Gastrocnemius medialis (tissue), 4 donors: ENCODE results near the gene ROBO1. TPM values are rescaled to one million over a fixed set of nuclear protein-coding genes. Genes with fewer than 3 reads are reported as not detected.

Experiments used
- ATAC-seq, 2 donors: fragments of 150-250 bp; one replicate each; pipeline ENCODE4 v1.9.1; 2016
- DNase-seq, 2 donors: peaks; one replicate each; pipeline ENCODE4 v3.0.0-alpha.2; 2019
- H3K27ac ChIP-seq, 4 donors: fragments of 200-600 bp; sonication (generic); 1 replicate in 1 of 4; 2 replicates in 3 of 4; pipeline ENCODE4 v1.5.1; 2016 to 2018; ENCODE audit warnings: mild to moderate bottlenecking in 2 of 4, moderate library complexity in 1 of 4
- H3K27me3 ChIP-seq, 3 donors: fragments of 200-600 bp; sonication (generic) in 2 of 3; 1 replicate in 1 of 3; 2 replicates in 2 of 3; pipeline versions ENCODE4 v1.5.1 to v1.6.0; 2016 to 2019; ENCODE audit warnings: mild to moderate bottlenecking in 1 of 3, moderate library complexity in 1 of 3
- H3K36me3 ChIP-seq, 2 donors: fragments of 200-600 bp; sonication (generic) in 1 of 2; one replicate each; pipeline ENCODE4 v1.5.1; 2017 to 2018
- H3K4me1 ChIP-seq, 2 donors: fragments of 200-600 bp; sonication (generic) in 1 of 2; one replicate each; pipeline ENCODE4 v1.5.1; 2016 to 2017; ENCODE audit warnings: mild to moderate bottlenecking in 2 of 2
- H3K4me3 ChIP-seq, 4 donors: fragments of 200-600 bp; sonication (generic) in 3 of 4; 1 replicate in 1 of 4; 2 replicates in 3 of 4; pipeline ENCODE4 v1.5.1; 2016 to 2019; ENCODE audit warnings: mild to moderate bottlenecking in 2 of 4
- H3K9me3 ChIP-seq, 3 donors: fragments of 200-600 bp; sonication (generic) in 2 of 3; 1 replicate in 1 of 3; 2 replicates in 2 of 3; pipeline ENCODE4 v1.5.1; 2016 to 2019
- POLR2A ChIP-seq, 2 donors: fragments of 450-650 bp; IDR thresholded peaks; one replicate each; pipeline ENCODE4 v1.6.1; 2017; ENCODE audit warnings: antibody characterized with exemption in 2 of 2, mild to moderate bottlenecking in 2 of 2, moderate library complexity in 2 of 2
- in situ Hi-C, 4 donors: fragments of 200-750 bp; cut with MboI; loops; one replicate each; pipeline versions ENCODE4 v1.15.0 to v1.8.0; 2017; ENCODE audit warnings: low sequenced_read_pairs in 4 of 4
- intact Hi-C: fragments of 100-400 bp; cut with DNase I; formaldehyde crosslinking; loops from one replicate; pipeline ENCODE4 v1.15.1; 2023; ENCODE audit warnings: low total_unique reads
- total RNA-seq, 4 donors: library from RNA; depleted of rRNA; stranded (reverse); fragments of >200 nt; gene quantifications; one replicate each; pipeline versions ENCODE4 v1.1.0 to v1.2.3, GENCODE V29; 2016
- TF ChIP-seq, protein P1 (sequence below), 5 experiments: fragments of 450-650 bp in 3 of 5; fragments of 200-600 bp in 2 of 5; sonication (generic) in 2 of 5; IDR thresholded peaks in 4 of 5; conservative IDR thresholded peaks in 1 of 5; 1 replicate in 4 of 5; 2 replicates in 1 of 5; pipeline ENCODE4 v1.5.1; 2016 to 2019; ENCODE audit warnings: antibody characterized with exemption in 5 of 5, mild to moderate bottlenecking in 3 of 5, moderate library complexity in 3 of 5

ROBO1 gene
- total RNA-seq, 4 donors from 2014 or later: 4.2 to 16.0 (median 9.5) TPM

DNA sequence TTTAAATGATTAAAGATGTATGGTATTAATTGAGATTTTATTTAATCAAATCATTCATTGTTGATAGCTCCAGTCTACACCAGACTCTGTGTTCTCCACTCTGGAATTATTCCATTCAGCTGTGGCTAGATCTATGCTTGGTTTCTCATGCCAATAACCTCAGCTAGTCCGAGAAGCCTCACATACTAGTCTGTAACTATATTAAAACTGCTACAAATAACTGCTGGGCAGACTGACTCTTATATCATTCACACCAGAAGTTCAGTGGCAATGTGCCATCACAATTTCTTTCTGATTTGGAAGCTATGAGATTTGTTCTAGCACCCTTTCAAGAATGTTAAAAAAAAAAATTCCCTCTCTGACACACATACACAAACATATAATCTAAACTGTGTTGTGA is 947.3 kb downstream of the ROBO1 start:
- DNase-seq: no peak
- H3K4me3 ChIP-seq: no peak overlapping the region
- no peaks in the 10 kb centered on the region for H3K9me3 ChIP-seq
- H3K27me3 ChIP-seq: no peaks in the 10 kb centered on the region
- intact Hi-C loops: no loop called here
- TF ChIP-seq, protein P1, sequence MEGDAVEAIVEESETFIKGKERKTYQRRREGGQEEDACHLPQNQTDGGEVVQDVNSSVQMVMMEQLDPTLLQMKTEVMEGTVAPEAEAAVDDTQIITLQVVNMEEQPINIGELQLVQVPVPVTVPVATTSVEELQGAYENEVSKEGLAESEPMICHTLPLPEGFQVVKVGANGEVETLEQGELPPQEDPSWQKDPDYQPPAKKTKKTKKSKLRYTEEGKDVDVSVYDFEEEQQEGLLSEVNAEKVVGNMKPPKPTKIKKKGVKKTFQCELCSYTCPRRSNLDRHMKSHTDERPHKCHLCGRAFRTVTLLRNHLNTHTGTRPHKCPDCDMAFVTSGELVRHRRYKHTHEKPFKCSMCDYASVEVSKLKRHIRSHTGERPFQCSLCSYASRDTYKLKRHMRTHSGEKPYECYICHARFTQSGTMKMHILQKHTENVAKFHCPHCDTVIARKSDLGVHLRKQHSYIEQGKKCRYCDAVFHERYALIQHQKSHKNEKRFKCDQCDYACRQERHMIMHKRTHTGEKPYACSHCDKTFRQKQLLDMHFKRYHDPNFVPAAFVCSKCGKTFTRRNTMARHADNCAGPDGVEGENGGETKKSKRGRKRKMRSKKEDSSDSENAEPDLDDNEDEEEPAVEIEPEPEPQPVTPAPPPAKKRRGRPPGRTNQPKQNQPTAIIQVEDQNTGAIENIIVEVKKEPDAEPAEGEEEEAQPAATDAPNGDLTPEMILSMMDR (IDR thresholded peaks at IDR 0.05 in 4 of 5, conservative IDR thresholded peaks at IDR 0.05 in 1 of 5): no peak
- no peak for TF ChIP-seq POLR2A (IDR thresholded peaks at IDR 0.05)
- H3K36me3 ChIP-seq: no peaks in the 10 kb centered on the region
- H3K4me1 ChIP-seq: peaks cover 0 to 4% of the 10 kb centered on the region in 2 donors
- no peak overlapping the region for H3K27ac ChIP-seq
- in situ Hi-C loops: no loop called here
- no peak for ATAC-seq

DNA sequence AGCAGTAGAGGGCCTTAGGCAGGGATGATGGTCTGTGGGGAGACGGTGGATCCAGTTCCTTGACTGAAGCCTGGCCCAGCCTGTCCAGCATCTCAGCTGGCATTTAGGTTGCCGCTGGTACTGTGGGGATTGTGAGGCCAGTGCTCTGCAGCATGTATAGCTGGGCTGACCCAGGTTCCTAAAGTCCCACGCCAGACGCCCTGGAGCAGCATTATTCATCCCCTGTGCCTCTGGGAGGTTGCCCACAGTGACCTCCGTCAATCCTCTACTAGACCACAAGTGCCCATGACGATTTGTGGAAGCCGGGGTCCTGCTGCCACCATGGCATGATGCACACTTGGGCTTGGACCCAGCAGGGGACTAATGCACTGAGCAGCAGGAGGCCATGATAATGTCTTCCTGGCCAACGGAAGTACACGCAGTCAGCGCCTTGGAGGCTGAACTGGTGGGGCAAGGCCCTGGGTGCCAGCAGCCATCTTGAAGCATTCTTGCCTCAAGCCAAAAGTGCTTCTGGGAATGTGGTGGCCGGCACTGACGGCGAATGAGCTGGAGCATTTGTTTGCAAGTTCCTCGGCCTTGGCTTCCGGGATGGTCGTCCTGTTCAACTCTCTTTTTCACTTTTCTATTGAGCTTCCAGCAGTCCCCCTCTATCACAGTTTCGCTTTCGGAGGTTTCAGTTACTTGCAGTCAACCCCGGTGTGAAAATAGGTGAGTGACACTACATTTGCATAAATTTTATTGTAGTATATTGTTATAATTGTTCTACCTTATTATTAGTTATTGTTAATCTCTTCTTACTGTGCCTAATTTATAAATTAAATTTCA is 949.4 kb downstream of the ROBO1 start:
- intact Hi-C loops (no loop called here), in situ Hi-C loops (no loop called here)
- DNase-seq (no peak), ATAC-seq (no peak)
- Histone ChIP-seq H3K4me1 (peaks cover 0 to 4% of the 10 kb centered on the region in 2 donors), H3K36me3 (no peaks in the 10 kb centered on the region), H3K27me3 (no peaks in the 10 kb centered on the region), H3K27ac (no peak overlapping the region), H3K4me3 (no peak overlapping the region), H3K9me3 (no peaks in the 10 kb centered on the region)
- no peak for TF ChIP-seq POLR2A (IDR thresholded peaks at IDR 0.05)
- TF ChIP-seq, protein P1 (IDR thresholded peaks at IDR 0.05 in 4 of 5, conservative IDR thresholded peaks at IDR 0.05 in 1 of 5): no peak

DNA sequence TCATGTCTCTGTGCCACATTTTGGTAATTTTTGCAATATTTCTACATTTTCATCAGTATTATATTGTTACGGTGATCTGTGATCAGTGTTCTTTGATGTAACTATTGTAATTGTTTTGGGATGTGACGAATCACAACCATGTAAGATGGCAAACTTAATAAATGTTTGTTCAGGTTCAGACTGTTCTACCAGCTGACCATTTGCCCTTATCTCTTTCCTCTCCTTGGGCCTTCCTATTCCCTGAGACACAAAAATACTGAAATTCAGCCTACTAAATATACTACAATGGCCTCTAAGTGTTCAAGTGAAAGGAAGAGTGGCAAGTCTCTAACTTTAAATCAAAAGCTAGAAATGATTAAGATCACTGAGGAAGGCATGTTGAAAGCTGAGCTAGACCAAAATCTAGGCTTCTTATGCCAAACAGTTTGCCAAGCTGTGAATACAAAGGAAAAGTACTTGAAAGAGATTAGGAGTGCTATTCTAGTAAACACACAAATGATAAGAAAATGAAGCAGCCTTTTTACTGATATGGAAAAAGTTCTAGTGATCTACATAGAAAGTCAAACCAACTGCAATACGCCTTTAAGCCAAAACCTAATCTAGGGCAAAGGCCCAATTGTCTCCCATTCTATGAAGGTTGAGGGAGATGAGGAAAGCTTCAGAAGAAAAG is 952.8 kb downstream of the ROBO1 start:
- Histone ChIP-seq H3K27ac (no peak overlapping the region), H3K36me3 (no peaks in the 10 kb centered on the region), H3K27me3 (no peaks in the 10 kb centered on the region), H3K4me3 (no peak overlapping the region), H3K9me3 (no peaks in the 10 kb centered on the region), H3K4me1 (no peaks in the 10 kb centered on the region)
- in situ Hi-C loops: no loop called here
- ATAC-seq: no peak
- no peak for DNase-seq
- no peak for TF ChIP-seq POLR2A (IDR thresholded peaks at IDR 0.05)
- TF ChIP-seq, protein P1 (IDR thresholded peaks at IDR 0.05 in 4 of 5, conservative IDR thresholded peaks at IDR 0.05 in 1 of 5): no peak
- intact Hi-C loops: no loop called here

DNA sequence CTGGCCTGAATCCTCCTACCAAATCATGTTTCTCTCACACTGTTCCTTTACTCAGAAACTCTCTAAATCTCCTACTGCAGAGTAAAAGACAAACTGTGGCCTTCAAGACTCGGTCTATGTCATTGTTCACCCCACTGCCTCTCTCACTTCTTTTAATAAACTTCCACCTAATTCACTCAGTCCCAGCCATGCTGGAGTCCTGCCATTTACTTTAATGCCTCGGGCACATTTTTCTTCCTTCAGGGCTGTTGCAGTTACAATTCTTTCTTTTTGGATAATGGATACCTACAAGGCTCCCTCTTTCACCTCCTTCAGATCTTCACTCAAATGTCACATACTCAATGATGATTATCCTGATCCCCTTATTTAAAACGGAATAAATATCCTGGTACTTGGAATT is 955.6 kb downstream of the ROBO1 start:
- ATAC-seq: no peak
- intact Hi-C loops (no loop called here), in situ Hi-C loops (no loop called here)
- H3K27ac ChIP-seq: no peak overlapping the region
- DNase-seq: no peak
- H3K27me3 ChIP-seq: no peaks in the 10 kb centered on the region
- TF ChIP-seq POLR2A (IDR thresholded peaks at IDR 0.05): no peak
- TF ChIP-seq, protein P1 (IDR thresholded peaks at IDR 0.05 in 4 of 5, conservative IDR thresholded peaks at IDR 0.05 in 1 of 5): no peak
- H3K36me3 ChIP-seq: no peaks in the 10 kb centered on the region
- H3K4me1 ChIP-seq: no peaks in the 10 kb centered on the region
- no peaks in the 10 kb centered on the region for H3K9me3 ChIP-seq
- H3K4me3 ChIP-seq: no peak overlapping the region
